Transverse colon (tissue), 4 donors: ENCODE results near the gene EEFSEC. TPM values are rescaled to one million over a fixed set of nuclear protein-coding genes. Genes with fewer than 3 reads are reported as not detected.

Source experiments
- DNase-seq: peaks from one replicate; pipeline ENCODE4 v3.0.0-alpha.2; 2019
- H3K27ac ChIP-seq, 4 donors: fragments of 200-600 bp; sonication (generic); 2 replicates each; pipeline ENCODE4 v1.5.1; 2016 to 2018; ENCODE audit warnings: inconsistent platforms in 4 of 4
- H3K27me3 ChIP-seq: fragments of 200-600 bp; sonication (generic); 2 replicates; pipeline ENCODE4 v1.5.1; 2017; ENCODE audit warnings: inconsistent platforms
- H3K36me3 ChIP-seq, 4 donors: fragments of 200-600 bp; sonication (generic); 2 replicates each; pipeline ENCODE4 v1.5.1; 2017 to 2019; ENCODE audit warnings: inconsistent platforms in 4 of 4
- H3K4me1 ChIP-seq, 4 donors: fragments of 200-600 bp; sonication (generic); 2 replicates each; pipeline ENCODE4 v1.5.1; 2017 to 2020; ENCODE audit warnings: inconsistent platforms in 4 of 4
- H3K4me3 ChIP-seq, 4 donors: fragments of 200-600 bp; sonication (generic); 1 replicate in 1 of 4; 2 replicates in 3 of 4; pipeline versions ENCODE4 v1.5.1 to v1.6.1; 2017 to 2019; ENCODE audit warnings: inconsistent platforms in 4 of 4
- H3K9me3 ChIP-seq, 2 donors: fragments of 200-600 bp; sonication (generic); 2 replicates each; pipeline ENCODE4 v1.5.1; 2017 to 2019; ENCODE audit warnings: inconsistent platforms in 2 of 2
- CTCF ChIP-seq, 5 experiments: fragments of 200-600 bp in 3 of 5; fragments of 450-650 bp in 2 of 5; sonication (generic) in 3 of 5; IDR thresholded peaks; 1 replicate in 2 of 5; 2 replicates in 3 of 5; pipeline ENCODE4 v1.5.1; 2016 to 2017; ENCODE audit warnings: antibody characterized with exemption in 5 of 5, inconsistent platforms in 3 of 5, mild to moderate bottlenecking in 2 of 5, moderate library complexity in 1 of 5
- EP300 ChIP-seq: sonication (generic); formaldehyde crosslinking; IDR thresholded peaks from one replicate; pipeline ENCODE4 v1.6.1; 2017; ENCODE audit warnings: antibody characterized with exemption, low read depth
- POLR2A ChIP-seq: fragments of 450-650 bp; IDR thresholded peaks from one replicate; pipeline ENCODE4 v1.6.1; 2016; ENCODE audit warnings: antibody characterized with exemption, mild to moderate bottlenecking, moderate library complexity
- POLR2AphosphoS5 ChIP-seq, 3 donors: sonication (generic); formaldehyde crosslinking; IDR thresholded peaks; one replicate each; pipeline ENCODE4 v1.6.1; 2016; ENCODE audit warnings: antibody characterized with exemption in 3 of 3
- WGBS, 2 donors: methylation state at CpG; one replicate each; pipeline ENCODE4 v1.1.5; 2018; ENCODE audit warnings: low coverage in 1 of 2; 5-methylcytosine and 5-hydroxymethylcytosine counted together
- in situ Hi-C, 4 donors: fragments of 200-750 bp; cut with MboI; loops; one replicate each; pipeline versions ENCODE4 v1.15.0 to v1.15.1; 2017; ENCODE audit warnings: low sequenced_read_pairs in 3 of 4, low pct_ligation_motif_present in 1 of 4, low pct_unique_long_range_greater_than_20kb in 1 of 4
- intact Hi-C: fragments of 100-400 bp; cut with DNase I; formaldehyde crosslinking; loops from one replicate; pipeline ENCODE4 v1.15.1; 2023; ENCODE audit warnings: low total_unique reads
- total RNA-seq, 4 donors: library from RNA; depleted of rRNA; stranded (reverse); fragments of >200 nt; gene quantifications; one replicate each; pipeline ENCODE4 v1.1.0, GENCODE V29; 2016

EEFSEC gene
- total RNA-seq, 4 donors from 2014 or later: 10.3 to 16.8 (median 14.2) TPM

GRCh38 chr3:128319107-128319506 lies 165.8 kb downstream of the EEFSEC start:
- intact Hi-C loops: no loop called here
- Histone ChIP-seq H3K36me3 (no peaks in the 10 kb centered on the region), H3K4me3 (no peak overlapping the region), H3K27me3 (no peaks in the 10 kb centered on the region), H3K4me1 (peaks cover 0 to 10% (median 0%) of the 10 kb centered on the region in 4 donors), H3K27ac (no peak overlapping the region), H3K9me3 (no peaks in the 10 kb centered on the region)
- 92% methylated on average over 8 of the region's 8 CpGs; no CpG with 5 or more reads in 1 of the 2 donors for WGBS, 2 donors
- DNase-seq: no peak
- no peak for TF ChIP-seq POLR2AphosphoS5 (IDR thresholded peaks at IDR 0.05)
- no peak for TF ChIP-seq EP300
- no peak for TF ChIP-seq POLR2A
- no peak for TF ChIP-seq CTCF (IDR thresholded peaks at IDR 0.05)
- in situ Hi-C loops: no loop called here

GRCh38 chr3:128319741-128320141 lies 166.5 kb downstream of the EEFSEC start:
- 89% methylated on average over 6 of the region's 6 CpGs; no CpG with 5 or more reads in 1 of the 2 donors for WGBS, 2 donors
- intact Hi-C loops (no loop called here), in situ Hi-C loops (no loop called here)
- H3K27me3 ChIP-seq: no peaks in the 10 kb centered on the region
- TF ChIP-seq CTCF (IDR thresholded peaks at IDR 0.05): no peak
- TF ChIP-seq POLR2AphosphoS5 (IDR thresholded peaks at IDR 0.05): no peak
- TF ChIP-seq EP300: no peak
- TF ChIP-seq POLR2A: no peak
- H3K4me3 ChIP-seq: no peak overlapping the region
- no peaks in the 10 kb centered on the region for H3K36me3 ChIP-seq
- no peak overlapping the region for H3K27ac ChIP-seq
- DNase-seq: no peak
- no peaks in the 10 kb centered on the region for H3K9me3 ChIP-seq
- peaks cover 0 to 10% (median 0%) of the 10 kb centered on the region in 4 donors for H3K4me1 ChIP-seq

DNA sequence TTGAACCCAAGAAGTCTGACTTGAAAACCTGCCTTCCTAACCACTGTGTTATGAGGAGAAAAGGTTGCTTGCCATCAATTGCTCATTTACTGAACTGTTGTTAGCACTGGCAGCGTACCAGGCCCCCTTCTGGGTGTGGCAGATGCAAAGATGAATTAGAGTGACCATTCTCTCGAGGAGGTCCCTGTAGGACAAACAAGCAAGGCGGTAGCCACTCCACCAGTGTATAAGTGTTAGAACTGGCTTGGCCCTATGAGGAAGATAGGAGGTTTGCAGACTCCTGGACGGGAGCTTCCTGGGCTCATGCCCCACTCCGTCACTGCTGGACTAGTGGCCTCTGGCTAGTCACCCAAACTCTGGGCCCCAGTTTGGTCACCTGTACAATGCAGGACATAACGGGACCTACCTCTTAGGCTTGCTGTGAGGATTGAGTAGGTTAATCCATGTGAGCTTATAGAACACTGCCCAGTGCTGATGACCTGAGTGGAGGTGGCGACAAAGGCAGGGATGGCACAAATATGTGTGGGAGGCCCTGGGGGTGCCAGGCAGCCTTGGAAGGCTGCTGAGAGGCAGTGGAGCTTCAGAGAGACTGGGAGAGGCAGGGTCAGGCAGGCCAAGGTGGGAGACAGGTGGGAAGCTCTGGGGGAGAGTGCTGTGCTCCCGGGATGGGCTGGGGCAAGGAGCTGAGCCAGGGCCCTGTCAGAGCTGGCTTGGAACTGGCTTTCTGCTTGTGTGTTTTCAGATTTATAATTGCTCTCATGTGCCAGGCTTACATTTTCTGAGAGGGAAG lies 167.5 kb downstream of the EEFSEC start:
- Histone ChIP-seq H3K27ac (no peak overlapping the region), H3K27me3 (no peaks in the 10 kb centered on the region), H3K4me3 (no peak overlapping the region), H3K36me3 (no peaks in the 10 kb centered on the region), H3K9me3 (no peaks in the 10 kb centered on the region), H3K4me1 (peaks cover 0 to 10% (median 0%) of the 10 kb centered on the region in 4 donors)
- intact Hi-C loops: no loop called here
- in situ Hi-C loops: no loop called here
- WGBS, 2 donors: 87% methylated on average over 8 of the region's 8 CpGs; no CpG with 5 or more reads in 1 of the 2 donors
- no peak for DNase-seq
- TF ChIP-seq CTCF (IDR thresholded peaks at IDR 0.05): no peak

- no peaks in the 10 kb centered on the region for H3K9me3 ChIP-seq
- no peaks in the 10 kb centered on the region for H3K36me3 ChIP-seq
- no peak for TF ChIP-seq CTCF (IDR thresholded peaks at IDR 0.05)
- no peak overlapping the region for H3K4me3 ChIP-seq
- 96% methylated on average over 4 of the region's 4 CpGs; no CpG with 5 or more reads in 1 of the 2 donors for WGBS, 2 donors
- in situ Hi-C loops (no loop called here), intact Hi-C loops (no loop called here)
- peaks cover 0 to 10% (median 0%) of the 10 kb centered on the region in 4 donors for H3K4me1 ChIP-seq
- DNase-seq: no peak
- no peak overlapping the region for H3K27ac ChIP-seq
- no peaks in the 10 kb centered on the region for H3K27me3 ChIP-seq
Measured at GRCh38 chr3:128321418-128321817, 168.1 kb downstream of the EEFSEC start.
